Smooth muscle cell (in vitro differentiated cells): ENCODE data around the gene HIVEP2. TPM values are rescaled to one million over a fixed set of nuclear protein-coding genes. Genes with fewer than 3 reads are reported as not detected.

Source experiments
- DNase-seq: peaks from one replicate; lab custom pipeline; 2025; ENCODE audit not compliant: unreplicated experiment; lab: John Stamatoyannopoulos, UW
- H2AFZ ChIP-seq: fragments of 200-600 bp; sonication (generic); 2 replicates; pipeline ENCODE4 v1.6.0; 2016; ENCODE audit warnings: antibody characterized with exemption, low read depth, mild to moderate bottlenecking
- H3F3A ChIP-seq: fragments of 200-600 bp; sonication (generic); 2 replicates; pipeline ENCODE4 v1.6.0; 2017; ENCODE audit warnings: antibody characterized with exemption, low read depth
- H3K27ac ChIP-seq: fragments of 200-600 bp; sonication (generic); 2 replicates; pipeline ENCODE4 v1.5.1; 2016; ENCODE audit warnings: low read depth, mild to moderate bottlenecking
- H3K27me3 ChIP-seq: fragments of 200-600 bp; sonication (generic); 2 replicates; pipeline ENCODE4 v1.6.1; 2016; ENCODE audit warnings: low read depth, mild to moderate bottlenecking
- H3K36me3 ChIP-seq: fragments of 200-600 bp; sonication (generic); 2 replicates; pipeline ENCODE4 v1.5.1; 2016; ENCODE audit warnings: low read depth
- H3K4me1 ChIP-seq: fragments of 200-600 bp; sonication (generic); 2 replicates; pipeline ENCODE4 v1.5.1; 2016; ENCODE audit warnings: low read depth
- H3K4me2 ChIP-seq: fragments of 200-600 bp; sonication (generic); 2 replicates; pipeline ENCODE4 v1.6.0; 2016; ENCODE audit warnings: mild to moderate bottlenecking
- H3K4me3 ChIP-seq: fragments of 200-600 bp; sonication (generic); 2 replicates; pipeline ENCODE4 v1.5.1; 2016; ENCODE audit warnings: mild to moderate bottlenecking
- H3K79me2 ChIP-seq: fragments of 200-600 bp; sonication (generic); 2 replicates; pipeline ENCODE4 v1.6.0; 2016; ENCODE audit warnings: low read depth, mild to moderate bottlenecking
- H3K9ac ChIP-seq: fragments of 200-600 bp; sonication (generic); 2 replicates; pipeline ENCODE4 v1.6.0; 2016; ENCODE audit warnings: low read depth
- H3K9me3 ChIP-seq: fragments of 200-600 bp; sonication (generic); replicated peaks from 2 replicates; pipeline ENCODE4 v1.5.1; 2016; ENCODE audit warnings: low read depth
- H4K20me1 ChIP-seq: fragments of 200-600 bp; sonication (generic); 2 replicates; pipeline ENCODE4 v1.6.0; 2016; ENCODE audit warnings: low read depth
- WGBS: methylation state at CpG from one replicate; pipeline ENCODE4 v1.1.7; 2016; ENCODE audit warnings: low lambda C conversion rate; 5-methylcytosine and 5-hydroxymethylcytosine counted together
- polyA plus RNA-seq: library from polyadenylated mRNA; unstranded; fragments of >200 nt; fragmentation: Nextera tagmentation; extraction: Ambion mirVana; gene quantifications from 2 replicates; pipeline ENCODE4 v1.2.1, GENCODE V29; 2016
- total RNA-seq: library from RNA; depleted of rRNA; stranded (reverse); fragments of >200 nt; gene quantifications from 2 replicates; pipeline ENCODE4 v1.2.3, GENCODE V29; 2014
- TF ChIP-seq, protein P1 (sequence below): fragments of 200-600 bp; sonication (generic); IDR thresholded peaks from 2 replicates; pipeline ENCODE4 v1.5.1; 2017; ENCODE audit warnings: borderline replicate concordance, mild to moderate bottlenecking, antibody characterized with exemption; ENCODE audit not compliant: insufficient read depth, poor library complexity, severe bottlenecking

The HIVEP2 gene
- total and polyA plus RNA-seq, 2 experiments from 2014 or later: 3.2 to 12.5 TPM

DNA sequence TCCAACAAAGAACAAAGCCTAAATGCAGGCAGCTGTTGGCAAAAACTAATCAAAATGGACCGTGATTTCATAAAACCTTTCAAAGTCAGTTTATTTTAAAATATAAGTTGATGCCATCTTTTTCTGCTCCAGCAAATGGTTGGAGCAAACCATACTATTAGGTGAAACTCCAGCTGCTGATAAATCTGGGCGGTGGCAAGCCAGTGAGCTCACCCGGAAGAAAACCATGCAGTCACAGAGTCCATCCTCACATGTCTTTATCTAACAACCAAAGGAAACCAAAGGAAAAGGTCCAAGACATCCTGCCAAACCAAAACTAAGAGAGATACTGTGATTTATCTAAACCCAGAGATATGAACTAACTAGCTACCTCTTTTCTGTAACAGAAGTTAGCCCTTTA lies 72.6 kb downstream of the HIVEP2 start:
- H3F3A ChIP-seq: no peaks in the 10 kb centered on the region
- peaks cover 4% of the 10 kb centered on the region for H3K4me1 ChIP-seq
- H2AFZ ChIP-seq: no peak overlapping the region
- TF ChIP-seq, protein P1, sequence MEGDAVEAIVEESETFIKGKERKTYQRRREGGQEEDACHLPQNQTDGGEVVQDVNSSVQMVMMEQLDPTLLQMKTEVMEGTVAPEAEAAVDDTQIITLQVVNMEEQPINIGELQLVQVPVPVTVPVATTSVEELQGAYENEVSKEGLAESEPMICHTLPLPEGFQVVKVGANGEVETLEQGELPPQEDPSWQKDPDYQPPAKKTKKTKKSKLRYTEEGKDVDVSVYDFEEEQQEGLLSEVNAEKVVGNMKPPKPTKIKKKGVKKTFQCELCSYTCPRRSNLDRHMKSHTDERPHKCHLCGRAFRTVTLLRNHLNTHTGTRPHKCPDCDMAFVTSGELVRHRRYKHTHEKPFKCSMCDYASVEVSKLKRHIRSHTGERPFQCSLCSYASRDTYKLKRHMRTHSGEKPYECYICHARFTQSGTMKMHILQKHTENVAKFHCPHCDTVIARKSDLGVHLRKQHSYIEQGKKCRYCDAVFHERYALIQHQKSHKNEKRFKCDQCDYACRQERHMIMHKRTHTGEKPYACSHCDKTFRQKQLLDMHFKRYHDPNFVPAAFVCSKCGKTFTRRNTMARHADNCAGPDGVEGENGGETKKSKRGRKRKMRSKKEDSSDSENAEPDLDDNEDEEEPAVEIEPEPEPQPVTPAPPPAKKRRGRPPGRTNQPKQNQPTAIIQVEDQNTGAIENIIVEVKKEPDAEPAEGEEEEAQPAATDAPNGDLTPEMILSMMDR: no peak
- no peak overlapping the region for H3K4me3 ChIP-seq
- H3K9me3 ChIP-seq: no peaks in the 10 kb centered on the region
- H3K79me2 ChIP-seq: peaks cover 51% of the 10 kb centered on the region
- no peaks in the 10 kb centered on the region for H3K36me3 ChIP-seq
- H3K27me3 ChIP-seq: no peaks in the 10 kb centered on the region
- 91% methylated on average over 3 of the region's 3 CpGs for WGBS
- no peak for DNase-seq
- H3K27ac ChIP-seq: peak overlapping the region; percentile 79
- H3K4me2 ChIP-seq: no peak overlapping the region
- H3K9ac ChIP-seq: peak overlapping the region; percentile 24
- H4K20me1 ChIP-seq: peaks cover 27% of the 10 kb centered on the region

DNA sequence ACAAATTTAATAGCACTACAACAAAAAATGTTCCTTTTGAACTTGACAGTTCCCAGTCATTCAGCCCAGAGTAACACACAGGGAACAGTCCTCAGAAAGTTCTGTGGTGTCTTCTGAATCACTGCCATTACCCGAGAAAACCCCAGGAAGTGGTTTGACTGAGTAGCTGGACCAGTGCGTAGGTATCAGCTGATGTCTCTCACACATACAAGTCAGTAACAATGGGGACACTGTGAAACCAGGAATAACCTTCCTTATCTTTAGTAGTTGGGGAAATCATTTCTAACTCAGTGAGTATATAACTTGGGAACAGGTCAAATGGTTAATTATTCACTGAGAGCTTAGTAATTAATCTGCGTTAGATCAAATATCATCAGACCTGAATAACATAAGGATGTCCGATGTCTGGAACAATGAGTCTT lies 73.1 kb downstream of the HIVEP2 start:
- Histone ChIP-seq H3K9me3 (no peaks in the 10 kb centered on the region), H3K36me3 (no peaks in the 10 kb centered on the region), H3K4me2 (peak overlapping the region; percentile 52), H3K4me3 (no peak overlapping the region), H3K9ac (peak overlapping the region; percentile 24), H3K27ac (peak overlapping the region; percentile 79), H3K79me2 (peaks cover 51% of the 10 kb centered on the region), H3K27me3 (no peaks in the 10 kb centered on the region), H2AFZ (no peak overlapping the region), H3K4me1 (peaks cover 4% of the 10 kb centered on the region), H4K20me1 (peaks cover 31% of the 10 kb centered on the region), H3F3A (no peaks in the 10 kb centered on the region)
- TF ChIP-seq, protein P1: no peak
- 61% methylated on average over 4 of the region's 4 CpGs for WGBS
- DNase-seq: no peak

DNA sequence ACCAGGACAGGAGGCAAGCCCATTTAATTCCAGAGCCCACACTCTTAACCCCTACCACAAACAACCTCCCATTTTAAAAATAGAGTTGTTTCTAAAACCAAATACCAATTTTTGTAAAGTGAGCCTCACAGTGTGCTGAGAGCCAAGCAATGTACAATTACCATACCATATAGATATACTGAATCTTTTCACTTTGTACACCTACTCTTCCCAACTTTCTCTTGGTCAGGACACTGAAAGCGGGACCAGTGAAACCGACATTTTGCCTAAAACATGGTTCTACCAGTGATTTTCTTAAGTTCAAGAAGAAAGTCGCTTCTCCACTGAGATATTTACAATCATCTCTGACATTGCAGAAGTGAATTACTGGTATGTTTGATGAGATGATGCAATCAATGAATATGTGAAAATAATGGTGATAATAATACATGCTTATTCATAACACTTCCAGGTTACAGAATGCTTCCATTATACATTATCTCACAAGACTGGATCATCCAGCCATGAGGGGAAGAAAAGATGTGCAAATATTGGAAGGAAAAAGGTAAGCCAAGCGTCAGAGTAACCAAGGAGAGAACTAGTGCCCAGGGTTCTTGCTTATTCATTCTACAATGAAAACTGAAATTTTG lies 74.1 kb downstream of the HIVEP2 start:
- Histone ChIP-seq H3K27me3 (no peaks in the 10 kb centered on the region), H3K4me1 (peaks cover 4% of the 10 kb centered on the region), H3K79me2 (peaks cover 58% of the 10 kb centered on the region), H2AFZ (no peak overlapping the region), H3K36me3 (no peaks in the 10 kb centered on the region), H3K4me2 (no peak overlapping the region), H4K20me1 (peaks cover 42% of the 10 kb centered on the region), H3K9ac (no peak overlapping the region), H3K4me3 (no peak overlapping the region), H3K27ac (peak overlapping the region; percentile 79), H3F3A (no peaks in the 10 kb centered on the region), H3K9me3 (no peaks in the 10 kb centered on the region)
- DNase-seq: no peak
- 73% methylated on average over 4 of the region's 4 CpGs for WGBS
- TF ChIP-seq, protein P1: no peak

GRCh38 chr6:142868917-142869316 lies 76.1 kb downstream of the HIVEP2 start:
- Histone ChIP-seq H3K9ac (no peak overlapping the region), H3K79me2 (peaks cover 63% of the 10 kb centered on the region), H2AFZ (no peak overlapping the region), H3K27ac (no peak overlapping the region), H3K4me1 (no peaks in the 10 kb centered on the region), H3K36me3 (no peaks in the 10 kb centered on the region), H3K9me3 (no peaks in the 10 kb centered on the region), H4K20me1 (peaks cover 52% of the 10 kb centered on the region), H3F3A (no peaks in the 10 kb centered on the region), H3K4me3 (no peak overlapping the region), H3K27me3 (no peaks in the 10 kb centered on the region), H3K4me2 (no peak overlapping the region)
- WGBS: 97% methylated on average over 2 of the region's 2 CpGs
- DNase-seq: no peak
- TF ChIP-seq, protein P1: no peak
